ENCODE measurements around the gene TEX36. TPM values are rescaled to one million over a fixed set of nuclear protein-coding genes. Genes with fewer than 3 reads are reported as not detected.
"Not testable (repeated sequence)": the region's sequence is repeated elsewhere in the genome, so short reads cannot be mapped to it uniquely, and the experiment has no call there.

The TEX36 gene
- total RNA-seq, 2 experiments from 2014 or later: not detected

DNA sequence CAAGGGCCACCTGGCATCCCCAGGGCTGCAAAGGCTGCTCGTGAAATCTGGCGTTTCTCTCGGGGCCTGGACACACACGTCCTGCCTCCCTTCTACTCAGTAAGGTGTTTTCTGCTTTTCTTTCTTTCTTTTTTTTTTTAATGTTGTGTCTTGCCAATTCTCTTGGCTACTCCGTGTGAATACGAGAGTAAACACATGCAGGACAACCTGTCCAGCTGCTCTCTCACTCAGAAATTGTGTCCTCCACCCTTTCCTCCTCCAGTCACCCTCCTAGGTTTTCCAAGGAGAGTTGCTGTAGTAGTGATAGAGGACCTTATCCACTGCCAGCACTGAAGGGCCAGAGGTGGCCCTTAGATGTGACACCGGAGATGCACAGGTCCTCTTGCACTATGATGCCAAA, 858 bp upstream of the TEX36 start:
- POLR2A ChIA-PET: no interaction called here
- H3K36me3 Mint-ChIP-seq: no peaks in the 10 kb centered on the region
- H3K4me1 Mint-ChIP-seq: no peaks in the 10 kb centered on the region
- DNase-seq (no peak), ATAC-seq (ENCODE audit: low read depth) (no peak)
- H3K4me3 Mint-ChIP-seq: no peak overlapping the region
- H3K27me3 Mint-ChIP-seq: peaks cover 5% of the 10 kb centered on the region
- H3K9me3 Mint-ChIP-seq: peaks cover 4% of the 10 kb centered on the region
- no peak overlapping the region for H3K27ac Mint-ChIP-seq

- ATAC-seq (ENCODE audit: low read depth): no peak
- H3K9me3 Mint-ChIP-seq: peaks cover 10% of the 10 kb centered on the region
- no peaks in the 10 kb centered on the region for H3K36me3 Mint-ChIP-seq
- no peak for DNase-seq
- H3K4me3 Mint-ChIP-seq: no peak overlapping the region
- no peak overlapping the region for H3K27ac Mint-ChIP-seq
- POLR2A ChIA-PET: no interaction called here
- H3K27me3 Mint-ChIP-seq: peaks cover 7% of the 10 kb centered on the region
- no peaks in the 10 kb centered on the region for H3K4me1 Mint-ChIP-seq
These were observed 3.5 kb downstream of the TEX36 start for GRCh38 chr10:125679436-125679835.

DNA sequence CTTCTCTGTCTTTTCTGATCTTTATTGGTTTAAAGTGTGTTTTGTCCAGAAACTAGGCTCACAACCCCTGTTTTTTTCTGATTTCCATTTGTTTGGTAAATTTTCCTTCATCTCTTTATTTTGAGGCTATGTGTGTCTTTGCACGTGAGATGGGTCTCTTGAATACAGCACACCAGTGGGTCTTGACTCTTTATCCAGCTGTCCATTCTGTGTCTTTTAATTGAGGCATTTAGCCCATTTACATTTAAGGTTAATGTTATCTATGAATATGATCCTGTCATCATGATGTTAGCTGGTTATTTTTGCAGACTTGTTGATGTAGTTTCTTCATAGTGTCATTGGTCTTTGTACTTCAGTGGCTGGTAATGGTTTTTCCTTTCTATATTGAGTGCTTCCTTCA, 10.1 kb downstream of the TEX36 start:
- POLR2A ChIA-PET: no interaction called here
- Mint-ChIP-seq H3K27ac (no peak overlapping the region), H3K9me3 (peaks cover 15% of the 10 kb centered on the region), H3K4me3 (no peak overlapping the region), H3K27me3 (peaks cover 13% of the 10 kb centered on the region), H3K4me1 (no peaks in the 10 kb centered on the region), H3K36me3 (no peaks in the 10 kb centered on the region)
- no peak for ATAC-seq (ENCODE audit: low read depth)
- no peak for DNase-seq

DNA sequence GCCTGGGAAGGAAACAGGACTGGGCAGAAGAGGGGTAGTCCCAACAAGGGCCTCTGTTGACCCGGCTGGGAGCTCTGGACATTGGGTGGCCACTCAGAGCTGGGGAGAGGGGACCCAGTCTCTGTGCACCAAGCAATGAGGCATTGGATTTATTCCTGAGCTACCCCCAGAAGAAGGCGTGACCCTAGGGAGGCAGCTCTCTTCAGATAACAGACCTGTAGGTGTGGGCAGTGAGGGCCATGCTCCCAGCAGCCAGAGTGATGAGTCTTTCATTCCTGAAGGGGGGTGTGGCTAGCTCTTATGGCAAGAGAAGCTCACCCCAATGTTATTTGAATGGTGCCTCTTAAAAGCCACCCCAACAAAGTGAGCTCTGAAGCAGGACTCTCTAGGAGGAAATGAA, 20.4 kb downstream of the TEX36 start:
- peaks cover 12% of the 10 kb centered on the region for H3K27me3 Mint-ChIP-seq

DNA sequence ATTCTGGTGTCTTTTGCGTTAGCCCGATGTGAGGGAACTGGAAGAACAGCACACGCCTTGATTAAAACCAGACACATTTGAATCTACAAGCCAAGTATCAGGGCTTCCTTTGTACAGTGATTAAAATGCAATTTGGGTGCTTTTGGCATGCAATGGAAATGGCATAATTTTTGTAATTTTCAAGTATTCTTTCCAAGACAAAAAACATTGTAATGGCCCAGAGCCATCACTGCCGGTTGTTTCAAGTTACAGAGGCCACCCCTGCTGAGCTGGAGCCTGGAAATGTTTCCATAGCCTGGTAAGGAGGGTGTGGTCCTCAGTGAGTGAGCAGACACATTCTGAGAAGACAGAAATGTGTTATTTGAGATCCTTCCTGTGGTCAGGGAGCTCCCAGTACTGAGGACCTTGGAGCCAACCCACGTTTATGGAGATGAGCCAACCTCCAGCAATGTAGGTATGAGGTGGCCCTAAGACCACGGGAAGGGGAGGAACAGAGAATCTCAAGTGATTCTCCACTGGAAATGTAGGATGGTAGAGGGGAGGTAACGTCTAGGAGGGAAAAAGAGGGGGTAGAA, 20.9 kb downstream of the TEX36 start:
- POLR2A ChIA-PET: no interaction called here

More for the DNA sequence above, 20.4 kb downstream of the TEX36 start:
- ATAC-seq (ENCODE audit: low read depth) (no peak), DNase-seq (no peak)
- H3K4me3 Mint-ChIP-seq: no peak overlapping the region
- H3K4me1 Mint-ChIP-seq: no peaks in the 10 kb centered on the region
- POLR2A ChIA-PET: no interaction called here
- no peak overlapping the region for H3K27ac Mint-ChIP-seq
- H3K36me3 Mint-ChIP-seq: no peaks in the 10 kb centered on the region
- H3K9me3 Mint-ChIP-seq: no peaks in the 10 kb centered on the region

GRCh38 chr10:125661431-125661940, 21.5 kb downstream of the TEX36 start:
- POLR2A ChIA-PET: no interaction called here
- H3K9me3 Mint-ChIP-seq: no peaks in the 10 kb centered on the region
- no peaks in the 10 kb centered on the region for H3K4me1 Mint-ChIP-seq
- H3K27ac Mint-ChIP-seq: no peak overlapping the region
- peaks cover 16% of the 10 kb centered on the region for H3K27me3 Mint-ChIP-seq
- no peak overlapping the region for H3K4me3 Mint-ChIP-seq
- ATAC-seq (ENCODE audit: low read depth) (no peak), DNase-seq (no peak)
- no peaks in the 10 kb centered on the region for H3K36me3 Mint-ChIP-seq

More for the DNA sequence above, 20.9 kb downstream of the TEX36 start:
- Mint-ChIP-seq H3K4me3 (no peak overlapping the region), H3K9me3 (no peaks in the 10 kb centered on the region), H3K27ac (no peak overlapping the region), H3K27me3 (peaks cover 16% of the 10 kb centered on the region), H3K36me3 (no peaks in the 10 kb centered on the region), H3K4me1 (no peaks in the 10 kb centered on the region)
- ATAC-seq (ENCODE audit: low read depth): no peak
- DNase-seq: no peak

DNA sequence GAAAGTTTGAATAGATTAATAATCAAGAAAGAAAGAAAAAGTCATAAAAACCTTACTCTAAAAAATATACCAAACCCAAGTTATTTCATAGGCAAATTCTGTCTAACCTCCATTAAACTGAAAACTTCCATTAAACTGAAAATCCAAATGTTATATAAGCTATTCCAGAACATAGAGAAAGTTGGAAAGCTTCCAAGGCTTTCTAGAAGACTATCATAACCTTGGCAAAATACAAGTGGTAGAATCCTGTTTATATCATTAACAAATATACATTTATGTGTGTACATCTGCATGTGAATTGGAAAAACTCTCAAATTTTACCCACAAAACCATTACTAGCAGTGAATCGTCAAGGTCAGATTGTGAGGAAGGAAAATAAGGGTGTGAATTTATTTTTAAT, 23.9 kb downstream of the TEX36 start:
- H3K36me3 Mint-ChIP-seq: no peaks in the 10 kb centered on the region
- POLR2A ChIA-PET: no interaction called here
- no peak for DNase-seq
- no peak overlapping the region for H3K4me3 Mint-ChIP-seq
- no peaks in the 10 kb centered on the region for H3K9me3 Mint-ChIP-seq
- no peak overlapping the region for H3K27ac Mint-ChIP-seq
- no peak for ATAC-seq (ENCODE audit: low read depth)
- H3K27me3 Mint-ChIP-seq: peaks cover 10% of the 10 kb centered on the region
- no peaks in the 10 kb centered on the region for H3K4me1 Mint-ChIP-seq

DNA sequence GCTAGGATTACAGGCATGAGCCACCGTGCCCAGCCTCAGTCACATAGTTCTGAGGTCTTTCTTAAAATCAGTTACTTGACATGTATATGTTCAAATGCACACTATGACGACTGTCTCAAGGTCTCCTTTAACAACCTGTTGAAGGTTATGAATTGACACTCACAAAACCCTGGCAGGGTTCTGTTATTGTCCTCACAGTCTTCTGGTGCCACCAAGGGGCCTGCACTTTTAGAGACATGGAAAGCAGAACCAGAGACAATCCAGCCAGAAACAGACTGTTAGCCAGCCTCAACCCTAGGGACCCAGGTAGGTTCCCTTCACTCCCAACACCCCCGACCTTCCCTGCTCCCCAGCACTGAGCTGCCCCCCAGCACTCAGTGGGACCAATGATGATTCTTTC, 26.4 kb downstream of the TEX36 start:
- Mint-ChIP-seq H3K4me3 (no peak overlapping the region), H3K4me1 (no peaks in the 10 kb centered on the region), H3K27me3 (peaks cover 10% of the 10 kb centered on the region), H3K9me3 (no peaks in the 10 kb centered on the region), H3K36me3 (no peaks in the 10 kb centered on the region), H3K27ac (no peak overlapping the region)
- ATAC-seq (ENCODE audit: low read depth) (no peak), DNase-seq (no peak)
- POLR2A ChIA-PET: no interaction called here

DNA sequence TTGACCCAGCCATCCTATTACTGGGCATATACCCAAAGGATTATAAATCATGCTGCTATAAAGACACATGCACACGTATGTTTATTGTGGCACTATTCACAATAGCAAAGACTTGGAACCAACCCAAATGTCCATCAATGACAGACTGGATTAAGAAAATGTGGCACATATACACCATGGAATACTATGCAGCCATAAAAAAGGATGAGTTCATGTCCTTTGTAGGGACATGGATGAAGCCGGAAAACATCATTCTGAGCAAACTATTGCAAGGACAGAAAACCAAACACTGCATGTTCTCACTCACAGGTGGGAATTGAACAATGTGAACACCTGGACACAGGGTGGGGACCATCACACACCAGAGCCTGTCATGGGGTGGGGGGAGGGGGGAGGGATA, 29.9 kb downstream of the TEX36 start:
- DNase-seq; H3K4me3 Mint-ChIP-seq; POLR2A ChIA-PET; H3K27ac Mint-ChIP-seq; ATAC-seq (ENCODE audit: low read depth); H3K9me3 Mint-ChIP-seq; H3K27me3 Mint-ChIP-seq; H3K4me1 Mint-ChIP-seq; H3K36me3 Mint-ChIP-seq: not testable (repeated sequence)

- ATAC-seq (ENCODE audit: low read depth) (no peak), DNase-seq (no peak)
- peaks cover 5% of the 10 kb centered on the region for H3K9me3 Mint-ChIP-seq
- no peaks in the 10 kb centered on the region for H3K36me3 Mint-ChIP-seq
- peaks cover 8% of the 10 kb centered on the region for H3K27me3 Mint-ChIP-seq
- H3K27ac Mint-ChIP-seq: no peak overlapping the region
- POLR2A ChIA-PET: no interaction called here
- no peak overlapping the region for H3K4me3 Mint-ChIP-seq
- no peaks in the 10 kb centered on the region for H3K4me1 Mint-ChIP-seq
These were observed 36.7 kb downstream of the TEX36 start for GRCh38 chr10:125646311-125646710.

DNA sequence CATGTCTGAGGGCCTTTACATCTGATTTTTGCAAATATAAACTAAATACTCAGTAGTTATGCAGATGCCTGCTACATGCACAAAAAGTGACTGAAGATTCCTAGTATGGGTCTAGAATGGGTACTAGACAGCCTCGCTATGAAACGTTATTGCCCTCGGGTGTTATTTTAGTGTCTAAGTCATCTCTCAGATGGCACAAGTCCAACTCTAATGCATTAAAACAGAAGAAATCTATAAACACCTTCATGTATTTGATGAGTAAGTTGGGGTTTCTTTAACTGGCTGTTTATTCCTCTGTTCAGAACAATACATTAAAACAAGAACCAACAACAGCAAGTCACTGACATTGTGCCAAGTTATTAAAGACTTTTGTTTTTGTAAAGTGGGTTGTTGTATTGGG, 41.6 kb downstream of the TEX36 start:
- ATAC-seq (ENCODE audit: low read depth): no peak
- peaks cover 2% of the 10 kb centered on the region for H3K9me3 Mint-ChIP-seq
- no peak overlapping the region for H3K4me3 Mint-ChIP-seq
- DNase-seq: no peak
- no peaks in the 10 kb centered on the region for H3K36me3 Mint-ChIP-seq
- H3K4me1 Mint-ChIP-seq: no peaks in the 10 kb centered on the region
- H3K27me3 Mint-ChIP-seq: peaks cover 5% of the 10 kb centered on the region
- POLR2A ChIA-PET: no interaction called here
- H3K27ac Mint-ChIP-seq: no peak overlapping the region

DNA sequence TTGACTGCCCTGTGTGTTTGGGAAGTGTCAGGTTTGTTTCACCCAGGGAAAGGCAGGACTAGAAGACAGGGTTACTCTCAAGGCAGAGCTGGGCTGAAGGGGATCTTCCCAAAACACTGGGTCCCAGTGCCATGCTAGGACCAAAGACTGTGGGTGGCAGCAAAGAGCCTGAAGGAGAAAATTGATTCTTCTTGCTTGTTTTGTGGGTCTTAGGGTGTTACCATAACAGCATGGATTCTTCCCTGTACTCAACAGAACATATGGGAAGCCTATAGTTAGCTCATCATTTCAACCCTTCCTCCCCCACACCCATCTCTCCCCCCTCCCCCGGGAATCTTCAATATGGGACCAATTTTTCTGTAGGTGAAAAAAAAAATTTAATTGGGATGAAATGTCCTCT, 42.3 kb downstream of the TEX36 start:
- ATAC-seq (ENCODE audit: low read depth) (no peak), DNase-seq (no peak)
- Mint-ChIP-seq H3K4me3 (no peak overlapping the region), H3K9me3 (peaks cover 2% of the 10 kb centered on the region), H3K27me3 (peaks cover 5% of the 10 kb centered on the region), H3K36me3 (no peaks in the 10 kb centered on the region), H3K4me1 (no peaks in the 10 kb centered on the region), H3K27ac (no peak overlapping the region)
- POLR2A ChIA-PET: no interaction called here

GRCh38 chr10:125639846-125640245, 43.1 kb downstream of the TEX36 start:
- Mint-ChIP-seq H3K9me3 (peaks cover 2% of the 10 kb centered on the region), H3K27ac (no peak overlapping the region), H3K4me3 (no peak overlapping the region), H3K27me3 (peaks cover 5% of the 10 kb centered on the region), H3K36me3 (no peaks in the 10 kb centered on the region), H3K4me1 (no peaks in the 10 kb centered on the region)
- DNase-seq (no peak), ATAC-seq (ENCODE audit: low read depth) (no peak)
- POLR2A ChIA-PET: no interaction called here

DNA sequence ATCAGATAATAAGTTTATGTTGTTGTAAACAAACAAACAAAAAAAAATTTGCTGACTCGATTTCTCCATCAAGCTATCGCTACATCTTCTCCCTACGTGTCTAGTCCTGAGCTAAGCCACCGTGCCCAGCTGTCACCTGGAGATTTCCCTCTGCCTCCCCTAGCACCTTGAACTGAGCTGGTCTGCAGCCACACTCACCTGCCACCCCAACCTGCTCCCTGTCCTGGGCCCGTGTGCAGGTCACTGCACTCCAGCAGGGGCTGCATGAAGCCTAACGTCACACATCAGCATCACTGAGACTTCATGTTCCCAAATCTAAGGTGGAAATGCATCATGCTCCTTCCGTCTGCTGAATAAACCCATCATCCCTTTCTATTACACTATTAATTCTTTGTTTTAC, 44.4 kb downstream of the TEX36 start:
- Mint-ChIP-seq H3K4me3 (no peak overlapping the region), H3K4me1 (no peaks in the 10 kb centered on the region), H3K9me3 (no peaks in the 10 kb centered on the region), H3K36me3 (no peaks in the 10 kb centered on the region), H3K27ac (no peak overlapping the region), H3K27me3 (peaks cover 5% of the 10 kb centered on the region)
- POLR2A ChIA-PET: no interaction called here
- ATAC-seq (ENCODE audit: low read depth) (no peak), DNase-seq (no peak)

DNA sequence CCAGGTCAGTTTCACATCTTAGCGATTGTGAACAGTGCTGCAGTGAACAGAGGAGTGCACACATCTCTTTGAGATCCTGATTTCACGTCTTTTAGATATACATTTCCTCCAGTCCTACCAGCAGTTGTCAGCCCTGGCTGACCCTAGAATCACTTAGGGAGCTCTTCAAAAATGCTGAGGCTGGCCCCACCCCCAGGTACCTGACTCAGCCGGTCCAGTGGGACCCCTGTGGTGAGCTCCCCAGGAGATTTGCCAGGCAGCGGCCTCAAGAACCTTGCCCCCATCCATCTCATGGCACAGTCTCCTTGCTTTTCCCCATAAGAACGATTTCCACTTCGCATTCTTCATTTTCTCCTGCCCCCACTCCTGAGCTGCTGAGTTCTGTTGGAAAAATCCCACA, 45.5 kb downstream of the TEX36 start:
- Mint-ChIP-seq H3K4me3 (no peak overlapping the region), H3K4me1 (no peaks in the 10 kb centered on the region), H3K27me3 (peaks cover 5% of the 10 kb centered on the region), H3K36me3 (no peaks in the 10 kb centered on the region), H3K27ac (no peak overlapping the region), H3K9me3 (no peaks in the 10 kb centered on the region)
- no peak for DNase-seq
- ATAC-seq (ENCODE audit: low read depth): no peak
- POLR2A ChIA-PET: no interaction called here
